ENCODE data around the gene CACNA1B. TPM values are rescaled to one million over a fixed set of nuclear protein-coding genes. Genes with fewer than 3 reads are reported as not detected.

The CACNA1B gene
- total and polyA plus RNA-seq, 9 of the 15 experiments (the other 6 are each of a cell fraction or from before 2014, with no cell fraction given), result 0.01 to 0.04 TPM; not detected in 7

- TF ChIP-seq ZFP36 (IDR thresholded peaks at IDR 0.05; ENCODE audit: low read depth, low read length, partially characterized antibody) (peak; percentile 92), MAFK (IDR thresholded peaks at IDR 0.05; ENCODE audit: low read length) (no peak), HMG20B (CRISPR knock-in tag; IDR thresholded peaks at IDR 0.05) (no peak), SMARCA5 (IDR thresholded peaks at IDR 0.05) (peak; percentile 100), SUPT5H (IDR thresholded peaks at IDR 0.05) (no peak), CBX1 (IDR thresholded peaks at IDR 0.05; ENCODE audit: low read depth) (0 out of 2 replicates have a peak, but pooled peaks have one; percentile 38), PRDM10 (IDR thresholded peaks at IDR 0.05; ENCODE audit: partially characterized antibody) (no peak), PML (IDR thresholded peaks at IDR 0.05; ENCODE audit: low read length) (no peak), FOXP1 (CRISPR knock-in tag; IDR thresholded peaks at IDR 0.05) (no peak), SNIP1 (IDR thresholded peaks at IDR 0.05; ENCODE audit: low read depth) (no peak), MEF2A (IDR thresholded peaks at IDR 0.05; ENCODE audit: control insufficient read depth, low read depth, low read length) (no peak), DDX20 (tag; IDR thresholded peaks at IDR 0.05; ENCODE audit: low read depth) (no peak), IFI16 (CRISPR knock-in tag; IDR thresholded peaks at IDR 0.05) (no peak), KDM1A (IDR thresholded peaks at IDR 0.05) (peak in 1 of 2 experiments; percentile 21; a peak in 1 of 4 replicates), ESRRA (IDR thresholded peaks at IDR 0.05; ENCODE audit: borderline replicate concordance, low read depth) (0 out of 2 replicates have a peak, but pooled peaks have one; percentile 15), MITF (IDR thresholded peaks at IDR 0.05) (no peak), ZNF511 (CRISPR knock-in tag; IDR thresholded peaks at IDR 0.05) (no peak), AFF1 (IDR thresholded peaks at IDR 0.05; ENCODE audit: low read depth in 1 of 2, partially characterized antibody in 2 of 2) (peak in 1 of 2 experiments; percentile 89)
Measured at GRCh38 chr9:137900584-137901310, 23.2 kb downstream of the CACNA1B start (continued).
